Spleen (tissue), 11 donors: ENCODE results near the gene MDH2. TPM values are rescaled to one million over a fixed set of nuclear protein-coding genes. Genes with fewer than 3 reads are reported as not detected.
"Not testable (repeated sequence)": the region's sequence is repeated elsewhere in the genome, so short reads cannot be mapped to it uniquely, and the experiment has no call there.

Experiments used
- DNase-seq: peaks from one replicate; pipeline ENCODE4 v3.0.0-alpha.2; 2020
- H3K27ac ChIP-seq, 8 donors: fragments of 200-600 bp; sonication (generic) in 7 of 8; 1 replicate in 4 of 8; 2 replicates in 4 of 8; pipeline versions ENCODE4 v1.5.0 to v1.8.0; 2016 to 2021; ENCODE audit warnings: inconsistent platforms in 4 of 8, mild to moderate bottlenecking in 4 of 8, moderate library complexity in 1 of 8
- H3K27me3 ChIP-seq, 7 donors: fragments of 200-600 bp; sonication (generic) in 6 of 7; replicated peaks in 1 of 7; 1 replicate in 4 of 7; 2 replicates in 3 of 7; pipeline versions ENCODE4 v1.5.0 to v1.8.0; 2016 to 2021; ENCODE audit warnings: inconsistent platforms in 3 of 7, mild to moderate bottlenecking in 1 of 7
- H3K36me3 ChIP-seq, 6 donors: fragments of 200-600 bp; sonication (generic) in 5 of 6; 1 replicate in 4 of 6; 2 replicates in 2 of 6; pipeline versions ENCODE4 v1.5.0 to v1.8.0; 2016 to 2021; ENCODE audit warnings: inconsistent platforms in 2 of 6
- H3K4me1 ChIP-seq, 6 donors: fragments of 200-600 bp; sonication (generic) in 5 of 6; 1 replicate in 3 of 6; 2 replicates in 3 of 6; pipeline versions ENCODE4 v1.5.0 to v1.8.0; 2016 to 2021; ENCODE audit warnings: inconsistent platforms in 3 of 6
- H3K4me3 ChIP-seq, 8 donors: fragments of 200-600 bp; sonication (generic) in 7 of 8; 1 replicate in 4 of 8; 2 replicates in 4 of 8; pipeline versions ENCODE4 v1.5.0 to v1.8.0; 2016 to 2021; ENCODE audit warnings: inconsistent platforms in 4 of 8, mild to moderate bottlenecking in 4 of 8, moderate library complexity in 2 of 8
- H3K9me3 ChIP-seq, 8 donors: fragments of 200-600 bp; sonication (generic) in 7 of 8; 1 replicate in 4 of 8; 2 replicates in 4 of 8; pipeline versions ENCODE4 v1.5.0 to v1.8.0; 2016 to 2021; ENCODE audit warnings: inconsistent platforms in 4 of 8
- POLR2A ChIP-seq, 3 donors: fragments of 450-650 bp; IDR thresholded peaks; one replicate each; pipeline ENCODE4 v1.5.1; 2017; ENCODE audit warnings: antibody characterized with exemption in 3 of 3, mild to moderate bottlenecking in 1 of 3
- POLR2AphosphoS5 ChIP-seq, 3 donors: sonication (generic); formaldehyde crosslinking; IDR thresholded peaks; one replicate each; pipeline ENCODE4 v1.5.1; 2017; ENCODE audit warnings: antibody characterized with exemption in 3 of 3
- WGBS, 5 donors: extraction: QIAGEN DNeasy Blood & Tissue Kit in 3 of 5; methylation state at CpG; one replicate each; pipeline versions ENCODE4 v1.1.5 to v1.1.7; 2013 to 2018; 5-methylcytosine and 5-hydroxymethylcytosine counted together
- intact Hi-C: fragments of 100-400 bp; cut with DNase I; formaldehyde crosslinking; loops from one replicate; pipeline ENCODE4 v1.15.0; 2023; ENCODE audit warnings: low total_unique reads
- polyA plus RNA-seq, 3 donors: library from polyadenylated mRNA; stranded (reverse); fragments of 200-250 nt; gene quantifications; one replicate each; pipeline ENCODE4 v1.2.1, GENCODE V29; 2013
- total RNA-seq, 7 donors: library from RNA; depleted of rRNA in 3 of 7; stranded (reverse); fragments of >200 nt in 3 of 7; fragmentation: NEBNext Ultra II Directional in 4 of 7; extraction: Animal tissue kit (Norgen Biotek cat#: 25700) in 4 of 7; gene quantifications; one replicate each; pipeline versions ENCODE4 v1.1.0 to v1.2.1, GENCODE V29; 2016 to 2021
- TF ChIP-seq, protein P1 (sequence below), 11 experiments: fragments of 200-600 bp in 7 of 11; fragments of 450-650 bp in 4 of 11; sonication (generic) in 4 of 11; IDR thresholded peaks in 8 of 11; conservative IDR thresholded peaks in 3 of 11; 1 replicate in 7 of 11; 2 replicates in 4 of 11; pipeline versions ENCODE4 v1.4.0 to v1.8.0; 2016 to 2021; ENCODE audit warnings: antibody characterized with exemption in 11 of 11, inconsistent platforms in 4 of 11, mild to moderate bottlenecking in 1 of 11
- donor health status: healthy with polysubstance abuse.
- donor health status: DM: no; HTN: no; CAD: no; lungs with moderate emphysema.
- donor health status: DM: no; HTN: no; CAD: no.
- donor health status: Bipolar disorder and iron deficiency.
- donor health status: healthy.
- donor health status: DM: no; HTN: no; CAD: no.
- donor health status: DM: yes; HTN: yes; CAD: no.

Gene MDH2
- total and polyA plus RNA-seq, 10 donors = 45.5 to 129 (median 76.6) TPM

DNA sequence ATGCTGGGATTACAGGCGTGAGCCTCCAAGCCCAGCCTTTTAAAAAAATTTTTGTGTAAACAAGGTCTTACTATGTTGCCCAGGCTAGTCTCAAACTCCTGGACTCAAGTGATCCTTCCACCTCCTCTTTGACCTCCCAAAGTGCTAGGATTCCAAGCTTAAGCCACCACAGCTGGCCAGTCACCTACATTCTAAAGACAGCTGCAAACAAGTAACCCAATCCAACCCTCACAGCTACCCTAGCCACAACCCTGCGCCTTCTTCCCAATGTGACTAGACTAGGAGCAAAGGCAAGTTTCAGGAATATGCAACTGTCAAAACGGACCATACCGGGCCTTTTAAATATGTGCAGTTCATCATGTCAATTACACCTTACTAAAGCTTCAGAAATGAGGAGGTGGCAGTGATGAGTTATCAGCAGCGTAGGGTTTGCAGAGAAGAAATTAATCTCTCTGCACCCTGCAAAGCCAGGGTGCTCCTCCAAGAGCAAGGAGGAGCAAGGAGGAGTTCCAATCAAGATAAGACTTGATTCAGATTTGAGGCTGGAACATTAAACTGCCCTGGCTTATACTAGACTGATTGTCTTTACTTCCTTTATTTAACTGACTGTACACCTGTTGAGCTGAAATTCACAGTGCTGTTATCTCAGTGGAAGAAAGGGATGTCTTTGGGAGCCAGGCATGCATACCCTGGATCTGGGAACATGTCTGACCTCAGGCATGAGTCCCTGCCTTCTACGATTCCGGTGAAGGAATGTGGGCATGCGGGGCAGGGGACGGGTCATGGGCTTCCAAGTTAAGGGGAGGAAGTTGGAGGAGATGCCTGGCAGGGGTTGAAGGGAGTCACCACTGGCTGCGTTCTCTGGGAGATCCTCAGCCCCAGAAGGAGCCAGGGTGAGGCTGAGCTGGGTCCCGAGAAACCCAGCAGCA, 38.0 kb upstream of the MDH2 start:
- 92 to 95% (median 94%) methylated on average over 11 of the region's 11 CpGs for WGBS, 5 donors
- Histone ChIP-seq H3K36me3 (peaks cover 0 to 70% (median 20%) of the 10 kb centered on the region in 6 donors), H3K4me1 (peaks cover 0 to 25% (median 19%) of the 10 kb centered on the region in 6 donors), H3K9me3 (no peaks in the 10 kb centered on the region), H3K27ac (peak overlapping the region in 3 of 8 donors; percentile 52 to 73 (median 56)), H3K4me3 (no peak overlapping the region), H3K27me3 (no peaks in the 10 kb centered on the region)
- TF ChIP-seq, protein P1, sequence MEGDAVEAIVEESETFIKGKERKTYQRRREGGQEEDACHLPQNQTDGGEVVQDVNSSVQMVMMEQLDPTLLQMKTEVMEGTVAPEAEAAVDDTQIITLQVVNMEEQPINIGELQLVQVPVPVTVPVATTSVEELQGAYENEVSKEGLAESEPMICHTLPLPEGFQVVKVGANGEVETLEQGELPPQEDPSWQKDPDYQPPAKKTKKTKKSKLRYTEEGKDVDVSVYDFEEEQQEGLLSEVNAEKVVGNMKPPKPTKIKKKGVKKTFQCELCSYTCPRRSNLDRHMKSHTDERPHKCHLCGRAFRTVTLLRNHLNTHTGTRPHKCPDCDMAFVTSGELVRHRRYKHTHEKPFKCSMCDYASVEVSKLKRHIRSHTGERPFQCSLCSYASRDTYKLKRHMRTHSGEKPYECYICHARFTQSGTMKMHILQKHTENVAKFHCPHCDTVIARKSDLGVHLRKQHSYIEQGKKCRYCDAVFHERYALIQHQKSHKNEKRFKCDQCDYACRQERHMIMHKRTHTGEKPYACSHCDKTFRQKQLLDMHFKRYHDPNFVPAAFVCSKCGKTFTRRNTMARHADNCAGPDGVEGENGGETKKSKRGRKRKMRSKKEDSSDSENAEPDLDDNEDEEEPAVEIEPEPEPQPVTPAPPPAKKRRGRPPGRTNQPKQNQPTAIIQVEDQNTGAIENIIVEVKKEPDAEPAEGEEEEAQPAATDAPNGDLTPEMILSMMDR (IDR thresholded peaks at IDR 0.05 in 8 of 11, conservative IDR thresholded peaks at IDR 0.05 in 3 of 11) = no peak
- TF ChIP-seq POLR2AphosphoS5 (IDR thresholded peaks at IDR 0.05) = no peak
- TF ChIP-seq POLR2A (IDR thresholded peaks at IDR 0.05) = no peak
- no peak for DNase-seq
- intact Hi-C loops = no loop called here

DNA sequence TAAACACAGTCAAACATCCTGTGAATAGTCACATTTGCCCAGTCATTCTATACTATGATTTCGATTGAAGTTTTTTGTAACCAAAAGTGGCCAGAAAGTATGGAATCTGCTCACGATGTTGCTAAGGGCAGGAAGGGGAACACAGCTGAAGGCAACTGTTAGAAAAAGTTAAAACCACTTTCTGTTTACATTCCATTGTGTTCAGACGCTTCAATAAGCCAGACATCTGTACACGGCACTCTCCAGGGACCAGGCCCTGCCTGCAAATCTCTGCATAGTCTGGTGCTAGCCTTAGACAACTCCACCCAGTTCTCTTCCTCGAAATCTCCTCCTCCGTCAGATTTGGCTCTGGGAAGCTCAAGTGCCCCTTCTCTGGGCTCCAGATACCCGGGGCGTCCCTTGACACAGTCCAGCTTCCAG, 36.5 kb upstream of the MDH2 start:
- no peak overlapping the region for H3K27ac ChIP-seq
- H3K4me1 ChIP-seq = peaks cover 0 to 25% (median 19%) of the 10 kb centered on the region in 6 donors
- peaks cover 0 to 69% (median 15%) of the 10 kb centered on the region in 6 donors for H3K36me3 ChIP-seq
- intact Hi-C loops = no loop called here
- H3K9me3 ChIP-seq = no peaks in the 10 kb centered on the region
- H3K27me3 ChIP-seq = no peaks in the 10 kb centered on the region
- no peak for DNase-seq
- 65 to 81% (median 73%) methylated on average over 8 of the region's 8 CpGs for WGBS, 5 donors
- no peak overlapping the region for H3K4me3 ChIP-seq
- TF ChIP-seq POLR2AphosphoS5 (IDR thresholded peaks at IDR 0.05) (no peak), POLR2A (IDR thresholded peaks at IDR 0.05) (no peak)
- TF ChIP-seq, protein P1 (IDR thresholded peaks at IDR 0.05 in 8 of 11, conservative IDR thresholded peaks at IDR 0.05 in 3 of 11) = no peak

DNA sequence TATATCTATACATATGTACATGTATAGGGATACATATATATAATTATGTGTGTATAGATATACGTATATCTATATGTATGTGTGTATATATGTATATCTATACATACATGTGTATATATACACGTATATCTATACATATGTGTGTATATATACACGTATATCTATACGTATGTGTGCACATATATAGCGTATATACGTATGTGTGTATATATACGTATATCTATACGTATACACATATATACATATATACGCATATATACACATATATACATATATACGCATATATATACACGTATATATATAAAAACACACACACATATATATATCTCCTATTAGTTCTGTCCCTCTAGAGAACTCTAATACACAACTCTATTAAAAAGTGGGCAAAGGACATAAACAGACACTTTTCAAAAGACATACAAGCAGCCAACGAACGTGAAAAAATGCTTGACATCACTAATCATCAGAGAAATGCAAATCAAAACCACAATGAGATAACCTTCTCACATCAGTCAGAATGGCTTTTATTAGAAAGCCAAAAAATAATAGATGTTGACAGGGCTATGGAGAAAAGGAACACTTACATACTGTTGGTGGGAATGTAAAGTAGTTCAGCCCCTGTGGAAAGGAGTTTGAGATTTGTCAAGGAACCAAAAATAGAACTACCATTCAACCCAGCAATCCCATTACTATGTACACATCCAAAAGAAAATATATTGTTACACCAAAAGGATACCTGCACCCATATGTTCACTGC, 31.5 kb upstream of the MDH2 start:
- Histone ChIP-seq H3K9me3 (no peaks in the 10 kb centered on the region), H3K27me3 (no peaks in the 10 kb centered on the region), H3K27ac (no peak overlapping the region), H3K4me1 (peaks cover 0 to 12% (median 7%) of the 10 kb centered on the region in 6 donors), H3K36me3 (peaks cover 0 to 98% (median 28%) of the 10 kb centered on the region in 6 donors), H3K4me3 (no peak overlapping the region)
- WGBS, 5 donors = 90 to 95% (median 93%) methylated on average over 13 of the region's 13 CpGs
- DNase-seq = no peak
- intact Hi-C loops = no loop called here
- TF ChIP-seq, protein P1 (IDR thresholded peaks at IDR 0.05 in 8 of 11, conservative IDR thresholded peaks at IDR 0.05 in 3 of 11) = no peak
- TF ChIP-seq POLR2AphosphoS5 (IDR thresholded peaks at IDR 0.05) (no peak), POLR2A (IDR thresholded peaks at IDR 0.05) (no peak)

DNA sequence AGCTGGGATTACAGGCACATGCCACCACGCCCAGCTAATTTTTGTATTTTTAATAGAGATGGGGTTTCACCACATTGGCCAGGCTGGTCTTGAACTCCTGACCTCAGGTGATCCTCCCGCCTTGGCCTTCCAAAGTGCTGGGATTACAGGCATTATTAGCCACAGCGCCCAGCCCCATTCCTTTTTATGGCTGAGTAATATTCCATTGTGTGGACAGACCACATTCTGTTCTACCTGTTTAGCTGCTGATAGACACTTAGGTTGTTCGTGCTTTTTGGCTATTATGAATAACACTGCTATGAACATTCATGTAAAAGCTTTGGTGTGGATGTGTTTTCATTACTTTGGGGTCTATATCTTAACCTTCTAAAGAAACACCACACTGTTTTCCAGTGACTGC, 29.4 kb upstream of the MDH2 start:
- peaks cover 5 to 28% (median 19%) of the 10 kb centered on the region in 6 donors for H3K4me1 ChIP-seq
- intact Hi-C loops, H3K27ac ChIP-seq, DNase-seq, H3K4me3 ChIP-seq, H3K27me3 ChIP-seq, H3K9me3 ChIP-seq: not testable (repeated sequence)
- H3K36me3 ChIP-seq = peaks cover 0 to 92% (median 21%) of the 10 kb centered on the region in 6 donors
- WGBS, 5 donors = 93 to 98% (median 98%) methylated on average over 4 of the region's 4 CpGs
